ENCODE measurements around the gene FAM222A. TPM values are rescaled to one million over a fixed set of nuclear protein-coding genes. Genes with fewer than 3 reads are reported as not detected.
"Not testable (repeated sequence)": the region's sequence is repeated elsewhere in the genome, so short reads cannot be mapped to it uniquely, and the experiment has no call there.

The FAM222A gene
- total RNA-seq, 3 donors from 2014 or later, result 1.7 to 4.4 (median 3.5) TPM

GRCh38 chr12:109693653-109694600 is 19.7 kb upstream of the FAM222A start:
- no peak overlapping the region for H3K4me3 ChIP-seq
- ATAC-seq (peak; percentile 5), DNase-seq (no peak)
- intact Hi-C loops (cut with DNase I, micrococcal nuclease), result no loop called here
- peaks cover 5% of the 10 kb centered on the region for H3K4me1 ChIP-seq (ENCODE audit: low read depth)
- TF ChIP-seq CTCF (IDR thresholded peaks at IDR 0.05), result no peak
- no peaks in the 10 kb centered on the region for H3K9me3 ChIP-seq
- no peaks in the 10 kb centered on the region for H3K36me3 ChIP-seq (ENCODE audit: low read depth)

GRCh38 chr12:109694629-109695028 is 19.0 kb upstream of the FAM222A start:
- H3K36me3 ChIP-seq (ENCODE audit: low read depth); intact Hi-C loops (cut with DNase I, micrococcal nuclease); H3K4me3 ChIP-seq; H3K9me3 ChIP-seq; ATAC-seq; H3K4me1 ChIP-seq (ENCODE audit: low read depth); DNase-seq: not testable (repeated sequence)

GRCh38 chr12:109695416-109695815 is 18.2 kb upstream of the FAM222A start:
- no peak overlapping the region for H3K4me3 ChIP-seq
- DNase-seq (no peak), ATAC-seq (peak; percentile 20)
- H3K36me3 ChIP-seq (ENCODE audit: low read depth), result no peaks in the 10 kb centered on the region
- intact Hi-C loops (cut with DNase I, micrococcal nuclease), result no loop called here
- TF ChIP-seq CTCF (IDR thresholded peaks at IDR 0.05), result no peak
- H3K4me1 ChIP-seq (ENCODE audit: low read depth), result peaks cover 5% of the 10 kb centered on the region
- no peaks in the 10 kb centered on the region for H3K9me3 ChIP-seq

GRCh38 chr12:109695961-109696461 is 17.6 kb upstream of the FAM222A start:
- Histone ChIP-seq H3K4me3 (no peak overlapping the region), H3K9me3 (no peaks in the 10 kb centered on the region), H3K4me1 (ENCODE audit: low read depth) (peaks cover 5% of the 10 kb centered on the region), H3K36me3 (ENCODE audit: low read depth) (no peaks in the 10 kb centered on the region)
- peak; percentile 87 for ATAC-seq
- peak in 1 of 3 donors; percentile 46 for DNase-seq
- no peak for TF ChIP-seq CTCF (IDR thresholded peaks at IDR 0.05)
- intact Hi-C loops (cut with DNase I, micrococcal nuclease), result no loop called here

GRCh38 chr12:109696485-109697269 is 16.9 kb upstream of the FAM222A start:
- DNase-seq (no peak), ATAC-seq (no peak)

More at GRCh38 chr12:109696485-109697269, 16.9 kb upstream of the FAM222A start:
- no peak for TF ChIP-seq CTCF (IDR thresholded peaks at IDR 0.05)
- H3K4me1 ChIP-seq (ENCODE audit: low read depth), result peaks cover 5% of the 10 kb centered on the region
- intact Hi-C loops (cut with DNase I, micrococcal nuclease), result no loop called here
- H3K9me3 ChIP-seq, result no peaks in the 10 kb centered on the region
- H3K4me3 ChIP-seq, result no peak overlapping the region
- no peaks in the 10 kb centered on the region for H3K36me3 ChIP-seq (ENCODE audit: low read depth)

Measured in mucosa of descending colon (tissue), 3 donors.